GM12878 (cell line): Measurements from ENCODE around the gene OTOP3. TPM values are rescaled to one million over a fixed set of nuclear protein-coding genes. Genes with fewer than 3 reads are reported as not detected.

Experiments used
- ATAC-seq: fragments of 200-7000 bp; cut with Tn5 transposase; 3 replicates; pipeline ENCODE4 v1.9.1; 2020; ENCODE audit warnings: mild to moderate bottlenecking, moderate library complexity
- BruUV-seq: library from RNA; stranded (reverse); fragments of 400-500 nt; replicated peaks from 2 replicates; lab custom pipeline; 2021; lab: Mats Ljungman, UMichigan
- CTCF ChIA-PET: fragments of 300-600 bp; sonication (Branson Sonifier 250); formaldehyde crosslinking; extraction: SDS; loops from one replicate; lab custom pipeline; 2021; ENCODE audit warnings: inconsistent platforms; lab: Yijun Ruan, JAX
- POLR2A ChIA-PET: fragments of 350-600 bp; formaldehyde crosslinking; extraction: SDS; loops from one replicate; lab custom pipeline; 2021; ENCODE audit warnings: inconsistent platforms; lab: Charles Lee
- RAD21 ChIA-PET: fragments of 300-600 bp; sonication (Branson Sonifier 250); formaldehyde crosslinking; loops from one replicate; lab custom pipeline; 2023; ENCODE audit warnings: antibody characterized with exemption; ENCODE audit not compliant: unreplicated experiment; lab: Charles Lee
- SMC1A ChIA-PET: fragments of 300-600 bp; sonication (Branson Sonifier 250); formaldehyde crosslinking; loops from one replicate; lab custom pipeline; 2023; ENCODE audit not compliant: unreplicated experiment, uncharacterized antibody; lab: Charles Lee
- DNase-seq: peaks from one replicate; pipeline ENCODE4 v3.0.0-alpha.2; 2011; ENCODE audit warnings: low read depth, low spot score
- FAIRE-seq: peaks from 3 replicates; lab custom pipeline; 2011; peaks lifted over from hg19 to GRCh38; lab: Jason Lieb, UNC
- H2AFZ ChIP-seq: 2 replicates; pipeline ENCODE4 v1.6.0; 2011; ENCODE audit warnings: low read depth, low read length, control low read depth; ENCODE audit not compliant: control insufficient read depth
- H3K27ac ChIP-seq: 2 replicates; pipeline ENCODE4 v1.5.1; 2011; ENCODE audit warnings: control low read depth; ENCODE audit not compliant: control insufficient read depth, insufficient read depth
- H3K27me3 ChIP-seq, 2 experiments: replicated peaks in 1 of 2; 2 replicates each; pipeline versions ENCODE4 v1.6.0 to v1.6.1; 2011; ENCODE audit warnings: low read length in 1 of 2; ENCODE audit not compliant: control insufficient read depth in 2 of 2, insufficient read depth in 2 of 2
- H3K36me3 ChIP-seq, 2 experiments: 2 replicates each; pipeline ENCODE4 v1.5.1; 2011; ENCODE audit warnings: low read length in 1 of 2; ENCODE audit not compliant: control insufficient read depth in 2 of 2, insufficient read depth in 2 of 2
- H3K4me1 ChIP-seq: 2 replicates; pipeline ENCODE4 v1.6.1; 2011; ENCODE audit warnings: mild to moderate bottlenecking, low read length, moderate library complexity, mixed read lengths; ENCODE audit not compliant: control insufficient read depth, insufficient read depth
- H3K4me2 ChIP-seq: 2 replicates; pipeline ENCODE4 v1.6.0; 2011; ENCODE audit warnings: control low read depth; ENCODE audit not compliant: control insufficient read depth, insufficient read depth
- H3K4me3 ChIP-seq: fragments of 200-600 bp; sonication (generic); 2 replicates; pipeline ENCODE4 v1.5.1; 2016
- H3K79me2 ChIP-seq: 2 replicates; pipeline ENCODE4 v1.6.0; 2011; ENCODE audit warnings: low read length; ENCODE audit not compliant: control insufficient read depth, insufficient read depth
- H3K9ac ChIP-seq: 2 replicates; pipeline ENCODE4 v1.8.0; 2011; ENCODE audit warnings: low read length, control low read depth, mixed read lengths; ENCODE audit not compliant: control insufficient read depth, insufficient read depth
- H3K9me3 ChIP-seq: replicated peaks from 3 replicates; pipeline ENCODE4 v1.5.1; 2011; ENCODE audit warnings: mild to moderate bottlenecking, low read length; ENCODE audit not compliant: control insufficient read depth, insufficient read depth
- H4K20me1 ChIP-seq: 2 replicates; pipeline ENCODE4 v1.6.0; 2011; ENCODE audit not compliant: control insufficient read depth, insufficient read depth
- CBX5 ChIP-seq: sonication (generic); IDR thresholded peaks from 2 replicates; pipeline ENCODE4 v1.6.1; 2016; ENCODE audit warnings: low read depth, moderate library complexity, mild to moderate bottlenecking, inconsistent platforms
- E2F8 ChIP-seq: fragments of 450-650 bp; IDR thresholded peaks from 2 replicates; pipeline ENCODE4 v1.6.1; 2018; ENCODE audit warnings: mild to moderate bottlenecking, low read depth, moderate library complexity; ENCODE audit not compliant: partially characterized antibody
- EP300 ChIP-seq, 2 experiments: fragments of 150-350 bp in 1 of 2; IDR thresholded peaks; 2 replicates each; pipeline ENCODE4 v1.6.1; 2011 to 2012; ENCODE audit warnings: low read depth in 2 of 2, low read length in 2 of 2, borderline replicate concordance in 1 of 2, improper control_type of control experiment in 1 of 2, inconsistent platforms in 1 of 2; ENCODE audit not compliant: control insufficient read depth in 1 of 2
- ETV6 ChIP-seq, 2 experiments: fragments of 450-650 bp in 1 of 2; IDR thresholded peaks in 1 of 2; conservative IDR thresholded peaks in 1 of 2; 2 replicates each; pipeline ENCODE4 v1.6.1; 2014; ENCODE audit warnings: antibody characterized with exemption in 1 of 2, borderline replicate concordance in 1 of 2, low read depth in 1 of 2, mild to moderate bottlenecking in 1 of 2, moderate library complexity in 1 of 2
- EZH2 ChIP-seq: IDR thresholded peaks from 2 replicates; pipeline ENCODE4 v1.6.1; 2012; ENCODE audit warnings: low read depth, mild to moderate bottlenecking, control low read depth, inconsistent platforms, low read length, borderline replicate concordance; ENCODE audit not compliant: control insufficient read depth
- MAX ChIP-seq: IDR thresholded peaks from 2 replicates; pipeline ENCODE4 v1.6.1; 2012; ENCODE audit warnings: low read depth, low read length, improper control_type of control experiment
- NFYA ChIP-seq: IDR thresholded peaks from 2 replicates; pipeline ENCODE4 v1.6.1; 2011; ENCODE audit warnings: low read depth, mild to moderate bottlenecking, low read length, improper control_type of control experiment, borderline replicate concordance
- PML ChIP-seq: IDR thresholded peaks from 2 replicates; pipeline ENCODE4 v1.6.1; 2012; ENCODE audit warnings: low read length, inconsistent platforms
- POLR2AphosphoS5 ChIP-seq: IDR thresholded peaks from 2 replicates; pipeline ENCODE4 v1.6.1; 2011; ENCODE audit warnings: mild to moderate bottlenecking, low read length, inconsistent platforms
- RAD21 ChIP-seq: IDR thresholded peaks from 2 replicates; pipeline ENCODE4 v1.6.1; 2011; ENCODE audit warnings: mild to moderate bottlenecking, low read depth, low read length, moderate library complexity; ENCODE audit not compliant: insufficient read depth
- RAD51 ChIP-seq: fragments of 450-650 bp; IDR thresholded peaks from 2 replicates; pipeline ENCODE4 v1.6.1; 2016; ENCODE audit warnings: moderate library complexity, mild to moderate bottlenecking, inconsistent platforms
- RB1 ChIP-seq: fragments of 450-650 bp; formaldehyde crosslinking; IDR thresholded peaks from 2 replicates; pipeline ENCODE4 v1.6.1; 2017; ENCODE audit warnings: mild to moderate bottlenecking, borderline replicate concordance
- RBBP5 ChIP-seq: fragments of 200-600 bp; sonication (generic); conservative IDR thresholded peaks from 2 replicates; pipeline ENCODE4 v1.6.1; 2016
- SIN3A ChIP-seq: IDR thresholded peaks from 2 replicates; pipeline ENCODE4 v1.6.1; 2012; ENCODE audit warnings: low read depth, low read length, improper control_type of control experiment
- SMARCA5 ChIP-seq: fragments of 450-650 bp; IDR thresholded peaks from 2 replicates; pipeline ENCODE4 v1.6.1; 2017; ENCODE audit warnings: mild to moderate bottlenecking
- SP1 ChIP-seq: IDR thresholded peaks from one replicate; pipeline ENCODE4 v1.6.1; 2011; ENCODE audit warnings: low read depth, low read length
- YBX1 ChIP-seq: fragments of 450-650 bp; IDR thresholded peaks from 2 replicates; pipeline ENCODE4 v1.6.1; 2016; ENCODE audit warnings: antibody characterized with exemption
- ZNF24 ChIP-seq: fragments of 450-650 bp; IDR thresholded peaks from 2 replicates; pipeline ENCODE4 v1.6.1; 2017; ENCODE audit warnings: antibody characterized with exemption, mild to moderate bottlenecking
- WGBS: methylation state at CpG from one replicate; pipeline ENCODE4 v1.1.6; 2016; ENCODE audit warnings: low lambda C conversion rate; ENCODE audit not compliant: insufficient replicate concordance, insufficient coverage; ENCODE audit errors: missing lambda C conversion rate; 5-methylcytosine and 5-hydroxymethylcytosine counted together
- in situ Hi-C: fragments of 300-500 bp; cut with MboI; formaldehyde crosslinking; loops from 9 replicates; pipeline ENCODE4 v1.14.3; 2018; ENCODE audit warnings: mixed read lengths
- intact Hi-C: fragments of 100-400 bp; cut with micrococcal nuclease; formaldehyde crosslinking; loops from one replicate; pipeline ENCODE4 v1.14.2; 2022; ENCODE audit not compliant: unreplicated experiment
- polyA plus RNA-seq, 11 experiments: library from polyadenylated mRNA; depleted of rRNA in 4 of 11; unstranded in 6 of 11; stranded (reverse) in 5 of 11; fragments of >200 nt; fragmentation: Nextera tagmentation in 4 of 11; fragmentation: Illumina TruSeq in 1 of 11; extraction: Ambion mirVana in 4 of 11; extraction: Trizol in 1 of 11; gene quantifications; 1 replicate in 1 of 11; 2 replicates in 10 of 11; pipeline versions ENCODE4 v1.2.1 to v1.2.3, GENCODE V29; 2011 to 2016; ENCODE audit warnings: inconsistent platforms in 2 of 11, missing spikeins in 2 of 11, low read depth in 1 of 11
- total RNA-seq, 4 experiments: library from RNA; depleted of rRNA in 3 of 4; stranded (reverse); fragments of >200 nt in 3 of 4; fragmentation: Illumina TruSeq in 1 of 4; extraction: Trizol in 1 of 4; gene quantifications; 2 replicates each; pipeline versions ENCODE4 v1.2.1 to v1.2.3, GENCODE V29; 2013 to 2021

The OTOP3 gene
- total and polyA plus RNA-seq, 10 of the 15 experiments (the other 5 are each of a cell fraction or from before 2014, with no cell fraction given), result 0.03 to 0.06 TPM; not detected in 8

- no peak for TF ChIP-seq EP300 (IDR thresholded peaks at IDR 0.05; ENCODE audit: borderline replicate concordance in 1 of 2, control insufficient read depth in 1 of 2, low read depth in 2 of 2, low read length in 2 of 2)
- no peak for TF ChIP-seq NFYA
- TF ChIP-seq RB1, result no peak
- no peak for TF ChIP-seq MAX
- TF ChIP-seq CBX5, result no peak
- TF ChIP-seq POLR2AphosphoS5, result no peak
- TF ChIP-seq E2F8, result no peak
Measured at GRCh38 chr17:74920306-74920620, 15.4 kb upstream of the OTOP3 start (continued).

- Histone ChIP-seq H3K4me3 (no peak overlapping the region), H3K4me1 (no peaks in the 10 kb centered on the region), H3K9me3 (no peaks in the 10 kb centered on the region), H4K20me1 (no peaks in the 10 kb centered on the region), H2AFZ (no peak overlapping the region), H3K79me2 (no peaks in the 10 kb centered on the region), H3K36me3 (no peaks in the 10 kb centered on the region), H3K27ac (no peak overlapping the region), H3K4me2 (no peak overlapping the region), H3K9ac (no peak overlapping the region), H3K27me3 (peaks cover 11 to 16% of the 10 kb centered on the region in 2 experiments)
- SMC1A ChIA-PET, result interaction anchor here (0.5 to 3.0 kb wide), 3 partner anchors 37 to 1437 kb away, joined by 3 to 10 read pairs (median 5); no protein-coding TSS in a partner anchor
- POLR2A ChIA-PET, result interaction anchor here (0.7 kb wide), 1 partner anchor 47 kb away, joined by 3 read pairs; no protein-coding TSS in a partner anchor
- in situ Hi-C loops (loop anchor here (5.0 kb wide), 1 partner anchor 37 kb away; no protein-coding TSS in a partner anchor), intact Hi-C loops (no loop called here)
- FAIRE-seq (no peak), ATAC-seq (no peak), DNase-seq (no peak)
- WGBS, result 10% methylated on average over 6 of the region's 6 CpGs
- CTCF ChIA-PET, result interaction anchor here (12.6 kb wide), 1 partner anchor 37 kb away, joined by 274 read pairs; no protein-coding TSS in a partner anchor
- RAD21 ChIA-PET, result interaction anchor here (0.7 to 8.1 kb wide), 4 partner anchors 8 to 280 kb away, joined by 3 to 73 read pairs (median 4); no protein-coding TSS in a partner anchor
- BruUV-seq, result no TSS peak
- TF ChIP-seq EZH2, result no peak
- TF ChIP-seq ZNF24, result no peak
- TF ChIP-seq SIN3A, result no peak
- no peak for TF ChIP-seq RBBP5
- no peak for TF ChIP-seq SMARCA5
- no peak for TF ChIP-seq RAD21
- no peak for TF ChIP-seq PML
- no peak for TF ChIP-seq RAD51
- no peak for TF ChIP-seq POLR2AphosphoS5
- TF ChIP-seq ETV6 (conservative IDR thresholded peaks at IDR 0.05 in 1 of 2, IDR thresholded peaks at IDR 0.05 in 1 of 2; ENCODE audit: borderline replicate concordance in 1 of 2, low read depth in 1 of 2), result no peak
- no peak for TF ChIP-seq SP1
- no peak for TF ChIP-seq YBX1
Measured at GRCh38 chr17:74920642-74921025, 15.1 kb upstream of the OTOP3 start.
